Pons (tissue), 1 donor: ENCODE data around the gene TUB.
A peak's percentile ranks its signal among the peaks of the same experiment; 100 is the strongest.

ENCODE experiments used
- DNase-seq: peaks from one replicate; pipeline ENCODE4 v3.0.0-alpha.2; 2016; ENCODE audit warnings: low spot score

TUB gene, protein sequence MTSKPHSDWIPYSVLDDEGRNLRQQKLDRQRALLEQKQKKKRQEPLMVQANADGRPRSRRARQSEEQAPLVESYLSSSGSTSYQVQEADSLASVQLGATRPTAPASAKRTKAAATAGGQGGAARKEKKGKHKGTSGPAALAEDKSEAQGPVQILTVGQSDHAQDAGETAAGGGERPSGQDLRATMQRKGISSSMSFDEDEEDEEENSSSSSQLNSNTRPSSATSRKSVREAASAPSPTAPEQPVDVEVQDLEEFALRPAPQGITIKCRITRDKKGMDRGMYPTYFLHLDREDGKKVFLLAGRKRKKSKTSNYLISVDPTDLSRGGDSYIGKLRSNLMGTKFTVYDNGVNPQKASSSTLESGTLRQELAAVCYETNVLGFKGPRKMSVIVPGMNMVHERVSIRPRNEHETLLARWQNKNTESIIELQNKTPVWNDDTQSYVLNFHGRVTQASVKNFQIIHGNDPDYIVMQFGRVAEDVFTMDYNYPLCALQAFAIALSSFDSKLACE

DNA sequence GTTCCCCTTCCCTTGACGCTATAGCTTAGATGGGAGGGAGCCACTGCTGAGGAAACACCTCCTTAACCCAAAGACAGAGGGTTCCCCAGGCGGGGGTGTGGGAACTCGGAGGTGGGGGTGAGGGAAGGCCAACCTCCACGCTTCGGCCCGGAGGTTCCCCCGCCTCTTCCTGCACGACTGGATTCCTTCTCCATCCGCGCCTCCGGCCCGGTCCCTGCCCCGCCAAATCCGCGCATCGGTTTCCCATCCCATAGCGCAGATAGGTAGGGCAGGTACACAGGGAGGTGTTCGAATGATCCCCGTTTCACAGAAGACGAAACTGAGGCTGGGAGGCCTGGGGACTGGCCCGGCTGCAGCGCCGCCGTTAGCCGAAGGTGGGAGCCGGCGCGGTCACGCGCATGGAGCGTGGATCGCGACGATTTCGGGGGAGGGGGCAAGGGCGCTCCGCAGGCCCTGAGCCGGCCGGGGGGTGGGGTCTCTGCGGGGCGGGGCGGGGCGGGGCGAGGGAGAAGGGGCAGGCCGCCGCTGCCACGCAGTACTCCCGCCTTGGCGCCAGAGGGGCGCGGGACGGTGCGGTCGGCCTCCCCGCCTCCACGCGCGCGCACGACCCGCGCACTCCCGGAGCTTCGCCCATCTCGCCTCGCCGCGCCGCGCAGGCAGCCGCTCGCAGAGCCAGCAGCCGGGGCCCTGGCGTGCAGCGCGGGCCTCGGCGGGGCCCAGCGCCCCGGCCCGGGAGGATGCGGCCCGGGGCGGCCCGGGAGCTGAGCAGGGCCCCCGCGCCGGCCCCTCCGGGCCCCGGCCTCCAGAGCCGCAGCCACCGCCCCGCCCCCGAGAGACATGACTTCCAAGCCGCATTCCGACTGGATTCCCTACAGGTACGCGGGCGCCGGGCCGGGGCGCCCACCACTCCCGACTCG is at the start of gene TUB:
Gene TUB, plus strand, starts transcription at position 538 of the 917 bp plus-strand sequence. Its CDS starts 300 bp downstream, at position 838.
- DNase-seq = no peak

DNA sequence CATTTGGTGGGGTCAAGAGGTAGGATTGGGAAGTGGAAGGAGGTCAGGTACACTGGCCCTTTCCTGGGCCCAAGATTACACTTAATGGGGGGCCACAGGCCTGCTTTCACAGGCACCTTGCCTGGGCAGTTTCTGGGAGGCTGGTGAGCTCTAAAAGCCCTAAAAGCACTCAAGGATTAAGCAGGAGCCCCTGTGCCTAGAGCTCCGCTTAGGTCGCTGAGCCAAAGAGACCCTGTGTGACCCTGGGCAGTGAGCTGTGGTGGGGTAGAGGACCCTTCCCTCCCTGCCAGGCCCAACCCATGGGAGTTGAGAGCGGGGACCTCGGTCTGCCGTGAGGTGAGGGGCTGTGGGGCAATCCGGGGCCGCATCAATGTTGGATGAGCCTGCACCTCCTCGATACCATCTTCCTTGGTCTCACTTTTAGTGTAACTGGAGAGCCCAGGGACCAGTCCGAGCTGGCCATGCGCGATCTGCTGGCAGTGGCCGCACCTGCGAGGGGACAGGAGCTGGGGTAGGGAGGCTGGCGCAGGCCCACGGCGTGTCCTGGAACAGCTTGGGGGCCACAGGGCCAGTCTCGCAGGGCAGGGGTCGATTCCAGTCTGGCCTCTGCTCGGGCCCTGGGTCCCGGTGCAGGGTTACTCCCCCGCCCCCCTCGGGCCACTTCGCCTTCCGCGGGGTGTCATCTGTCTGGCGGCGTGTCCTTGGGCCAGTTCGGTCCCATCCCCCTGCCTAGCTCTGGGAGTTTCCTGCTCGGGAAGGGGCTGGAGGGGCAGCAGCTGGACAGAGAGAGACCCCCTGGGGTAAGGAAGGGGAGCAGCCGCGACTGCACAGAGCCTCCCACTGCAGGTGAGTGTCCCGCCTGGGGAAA is 49.5 kb upstream of the TUB start:
- no peak for DNase-seq

DNA sequence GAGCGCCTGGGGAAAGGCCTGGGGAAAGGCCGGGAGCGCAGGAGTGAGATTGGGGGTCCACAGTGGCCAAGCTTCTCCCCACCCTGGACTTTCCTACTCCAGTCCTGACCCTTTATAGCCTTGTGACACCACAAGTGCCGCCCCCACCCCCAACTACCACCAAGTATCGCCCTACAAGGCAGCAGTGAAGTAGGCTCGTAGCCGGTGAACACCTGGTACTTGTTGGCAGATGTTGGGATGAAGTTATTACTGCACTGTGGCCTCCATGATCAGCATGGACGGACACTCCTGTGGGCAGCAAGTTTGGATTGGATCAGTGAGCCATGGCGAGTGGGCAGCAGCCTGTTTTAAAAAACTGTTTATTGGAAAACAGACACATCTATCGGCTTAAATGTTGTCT is 48.9 kb upstream of the TUB start:
- no peak for DNase-seq

DNA sequence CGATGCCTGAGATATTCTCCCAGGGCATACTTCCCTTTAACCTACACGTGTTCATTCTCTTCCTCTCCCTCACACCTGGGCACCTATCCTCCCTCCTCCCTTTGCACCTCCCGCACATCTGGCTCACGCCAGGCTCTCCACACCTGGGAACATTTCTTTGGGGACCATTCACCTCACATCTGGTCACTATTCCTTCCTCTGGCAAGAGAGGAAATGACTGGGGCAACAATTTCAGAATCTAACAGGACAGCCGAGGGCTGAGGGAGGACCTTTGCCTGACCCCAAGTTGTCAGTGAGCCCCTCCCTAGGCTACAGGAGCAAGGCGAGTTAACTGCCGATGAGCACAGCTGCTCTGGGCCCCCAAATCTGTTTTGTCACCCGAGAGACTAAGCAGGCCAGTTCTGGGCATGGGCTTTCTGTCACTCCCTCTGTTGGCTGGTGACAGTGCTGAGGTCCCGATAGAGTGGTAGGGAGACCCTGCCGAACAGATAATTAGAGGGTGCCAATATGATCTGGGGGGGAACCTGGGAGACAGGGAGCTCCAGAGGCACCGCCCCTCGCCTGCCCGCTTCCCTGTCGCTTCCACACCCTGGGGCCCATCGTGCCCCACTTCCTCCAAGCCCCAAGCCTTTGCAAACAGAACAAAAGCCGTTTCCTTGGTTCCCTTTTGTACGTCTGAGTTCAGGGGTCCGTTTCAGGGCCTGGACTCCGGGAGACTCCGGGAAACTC is 48.3 kb upstream of the TUB start:
- DNase-seq = no peak

DNA sequence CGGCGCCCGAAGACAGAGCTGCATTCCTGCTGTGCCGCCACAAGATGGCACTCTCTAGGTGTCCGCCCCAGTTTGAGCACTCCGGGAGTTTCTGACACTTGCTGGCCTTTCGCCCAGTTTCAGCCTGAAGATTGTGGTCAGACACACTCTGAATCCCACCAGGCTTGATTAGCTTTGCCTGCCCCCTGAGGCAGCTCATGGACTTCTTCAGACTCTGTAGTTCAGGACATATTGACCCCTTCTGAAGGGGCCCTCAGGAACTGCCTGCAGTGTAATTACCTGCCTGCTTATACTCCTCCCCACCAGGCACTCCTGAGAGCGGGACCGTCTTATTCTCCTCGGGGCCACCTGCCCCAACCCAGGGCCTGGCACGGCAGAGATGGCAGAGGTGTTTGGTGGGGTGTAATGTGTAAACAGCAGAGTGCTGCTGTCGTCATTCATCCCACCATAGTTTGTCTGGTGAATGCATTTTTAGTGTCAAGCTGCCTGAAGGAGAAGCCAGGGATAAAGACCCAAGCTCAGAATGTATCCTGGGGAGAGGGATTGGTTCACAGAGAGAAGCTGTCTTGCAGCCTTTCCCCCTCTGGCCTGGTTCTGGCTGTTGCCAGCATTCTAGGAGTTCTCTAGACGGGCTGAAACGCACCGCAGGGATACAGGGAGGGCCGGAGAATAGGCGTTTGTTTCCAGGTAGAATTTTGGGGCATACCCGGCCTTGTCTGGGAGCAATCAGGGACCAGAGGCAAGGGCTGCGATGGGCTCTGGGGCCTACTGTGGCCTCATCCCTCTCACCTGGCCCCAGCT is 47.5 kb upstream of the TUB start:
- peak; percentile 56 for DNase-seq

DNA sequence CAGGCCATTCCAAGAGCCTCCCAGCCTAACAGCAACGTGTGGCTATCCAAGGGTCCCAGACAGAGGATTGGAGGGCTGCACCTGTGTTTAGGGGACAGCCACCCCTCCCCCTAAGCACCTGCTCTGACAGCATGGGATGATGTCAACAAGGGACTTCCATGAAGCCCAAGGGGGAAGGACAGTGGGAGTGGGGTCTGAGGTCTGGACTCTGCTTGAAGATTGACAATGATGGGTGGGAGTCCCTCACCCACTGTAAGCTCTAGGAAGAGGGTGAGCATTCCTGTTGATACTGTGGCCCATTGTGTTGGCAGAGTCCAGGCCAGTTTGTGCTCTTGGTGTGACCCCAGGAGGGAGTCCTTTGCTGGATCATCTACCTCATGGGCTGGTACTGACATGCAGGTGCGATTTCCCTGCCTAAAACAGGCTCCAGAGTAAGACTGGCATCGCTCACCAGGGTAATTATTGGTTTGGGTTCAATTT is 46.9 kb upstream of the TUB start:
- no peak for DNase-seq

DNA sequence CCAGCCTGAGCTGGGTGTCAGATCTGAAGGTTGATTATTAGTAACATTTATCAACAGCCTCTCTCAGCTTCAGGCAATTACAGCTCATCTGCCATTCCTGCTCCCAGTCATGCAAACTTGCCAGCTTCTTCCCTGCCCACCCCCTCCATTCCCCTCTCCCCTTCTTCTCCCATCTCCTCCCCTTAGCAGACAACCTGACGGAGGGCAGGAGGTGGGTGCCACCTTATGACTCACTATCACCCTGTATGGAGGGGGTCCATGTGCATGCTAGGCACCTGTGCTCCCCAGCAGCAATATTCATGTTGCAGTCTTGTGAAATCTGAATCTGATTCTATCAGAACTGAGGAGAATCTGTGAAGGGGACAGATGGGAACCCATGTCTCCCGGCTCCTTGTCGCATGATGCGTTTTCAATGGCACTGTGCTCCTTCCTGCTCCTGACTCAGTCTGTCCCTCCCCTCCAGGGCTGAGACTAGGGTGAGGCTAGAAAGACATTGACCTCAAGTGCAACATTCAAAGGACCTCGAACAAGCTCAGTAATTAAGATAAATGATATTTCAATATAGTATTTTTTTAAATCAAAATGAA is 46.3 kb upstream of the TUB start:
- DNase-seq = no peak

DNA sequence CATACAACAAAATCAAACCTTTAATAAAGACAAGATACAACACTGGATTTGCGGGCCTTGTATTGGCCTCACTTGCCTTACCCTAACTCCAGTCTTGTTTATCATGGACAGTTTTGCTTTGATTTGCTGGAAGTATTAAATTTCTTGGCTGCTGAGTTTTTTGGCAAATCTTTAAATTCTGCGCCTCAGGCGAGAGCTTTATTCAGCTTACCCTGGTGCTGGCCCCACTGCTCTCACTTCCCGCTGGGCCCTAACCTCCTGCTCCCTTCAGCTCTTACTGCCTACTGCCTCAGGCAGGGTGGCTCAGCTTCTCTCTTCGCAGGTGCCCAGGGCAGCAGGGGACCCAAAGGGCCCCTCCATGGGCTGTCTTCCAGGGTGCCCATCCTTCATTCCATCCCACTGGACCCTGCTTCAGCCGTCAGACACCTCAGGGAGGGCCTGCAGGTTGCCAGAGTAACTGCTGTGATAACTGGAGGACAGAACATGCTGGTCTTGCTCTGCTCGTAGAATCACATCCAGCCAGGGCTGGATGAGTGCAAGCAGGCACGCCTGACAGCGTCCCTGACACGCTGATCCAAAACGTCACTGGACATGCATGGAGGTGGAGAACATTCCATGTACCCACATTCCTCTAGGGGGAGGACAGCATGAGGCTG is 45.7 kb upstream of the TUB start:
- no peak for DNase-seq

DNA sequence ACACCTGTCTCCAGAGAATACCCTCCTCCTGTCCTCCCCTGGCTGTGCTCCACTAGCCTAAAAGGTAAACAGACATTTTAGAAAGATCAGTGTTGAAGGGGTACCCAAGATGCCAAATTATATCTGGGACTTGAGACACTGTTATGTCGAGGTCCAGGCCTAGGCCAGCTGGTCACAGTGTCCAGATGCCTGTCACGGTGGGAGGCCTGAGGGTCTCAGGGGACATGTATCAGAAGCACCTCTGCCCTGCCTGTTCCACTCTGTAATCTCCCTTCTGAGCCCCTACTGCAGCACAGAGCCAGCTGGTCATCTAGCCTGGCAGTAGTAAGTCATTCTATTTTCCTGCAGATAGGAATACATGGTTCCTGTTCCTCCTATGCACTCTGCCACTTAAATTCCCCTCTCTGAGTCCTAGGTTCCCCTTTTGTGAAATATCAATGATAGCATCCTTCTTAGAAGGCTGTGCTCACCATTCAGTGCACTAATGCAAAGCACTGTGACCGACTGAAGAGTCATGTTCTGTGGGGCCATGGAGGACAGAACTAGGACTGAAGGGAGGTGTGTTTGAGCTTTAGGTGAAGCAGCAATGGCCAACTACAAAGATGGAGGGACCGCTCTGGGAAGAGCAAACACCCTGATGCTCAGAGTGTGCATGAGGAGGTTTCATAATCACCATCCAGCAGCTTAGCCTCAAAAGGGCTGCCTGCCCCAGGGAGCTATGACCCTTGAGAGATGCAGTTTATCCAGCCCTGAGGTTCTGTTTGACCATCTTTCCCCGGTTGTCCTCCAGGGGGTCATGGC is 44.8 kb upstream of the TUB start:
- DNase-seq = no peak

DNA sequence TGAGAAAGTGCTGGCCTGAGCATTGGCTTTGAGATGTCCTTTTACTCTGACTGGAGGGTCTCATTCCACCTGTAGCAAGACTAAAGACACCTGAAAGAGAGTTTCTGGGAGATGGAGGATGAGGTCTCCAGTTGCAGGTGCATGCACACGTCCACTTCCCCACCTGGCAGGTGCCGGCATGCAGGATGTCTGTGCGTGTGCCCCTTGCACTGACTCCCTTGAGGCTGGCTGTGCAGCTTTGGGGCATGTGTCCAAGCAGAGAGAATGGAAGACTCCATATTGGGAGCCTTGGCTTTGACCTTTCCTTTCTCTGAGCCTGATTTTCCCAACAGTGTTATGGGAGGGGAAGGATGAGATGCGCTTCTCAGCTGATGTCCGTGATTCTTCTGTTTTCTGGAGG is 44.0 kb upstream of the TUB start:
- DNase-seq = no peak

DNA sequence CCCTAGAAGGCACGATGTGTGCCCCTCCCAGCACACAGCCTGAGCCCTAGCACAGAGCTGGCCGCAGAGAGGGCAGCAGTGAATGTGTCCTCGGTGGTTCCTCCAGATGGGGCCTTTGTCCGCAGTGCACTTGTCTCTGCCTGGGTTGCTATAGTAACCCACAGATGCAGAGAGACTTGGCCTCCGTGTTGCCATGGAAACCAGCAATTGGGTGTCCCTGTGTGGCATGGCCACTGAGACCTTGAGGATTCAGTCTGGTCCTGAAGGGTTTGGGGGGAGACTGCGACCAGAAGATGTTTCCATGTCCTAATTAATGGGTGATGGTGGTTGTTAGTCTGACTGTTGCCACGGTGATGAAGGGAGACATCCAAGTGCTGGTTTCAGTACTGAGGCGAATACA is 42.6 kb upstream of the TUB start:
- peak; percentile 10 for DNase-seq

DNA sequence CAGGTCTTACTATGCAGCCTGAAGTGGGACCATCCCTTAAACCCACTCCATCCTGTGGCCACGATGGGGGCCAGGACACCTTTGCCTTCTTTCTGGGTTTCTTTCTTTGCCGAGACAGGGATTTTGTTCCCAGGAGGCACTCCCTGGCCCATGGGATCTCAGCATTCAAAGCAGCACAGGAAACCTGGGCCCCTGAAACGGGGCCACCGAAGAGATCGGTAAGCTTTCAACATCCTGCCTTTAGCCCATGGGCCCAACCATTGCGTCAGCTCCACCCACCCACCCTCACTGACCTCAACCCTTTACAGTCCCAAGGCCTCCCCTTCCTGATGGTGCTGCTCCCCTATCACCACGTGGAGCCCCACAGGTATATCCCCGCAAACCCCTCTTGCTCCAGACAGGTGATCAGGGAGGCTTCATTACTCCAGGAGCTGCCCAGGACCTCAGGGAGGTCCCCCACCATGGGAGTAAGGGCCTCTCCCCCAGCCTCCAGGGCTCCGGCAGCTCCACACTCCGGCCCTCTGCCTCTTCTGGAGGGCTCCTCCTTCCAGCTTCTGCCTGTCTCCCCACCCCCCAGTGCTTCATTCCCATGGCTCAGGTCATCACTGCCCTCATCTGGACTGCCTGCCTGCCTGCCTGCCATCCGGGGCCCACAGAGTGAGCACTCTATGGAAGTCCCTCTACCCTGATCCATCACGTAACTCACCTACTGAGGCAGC is 42.0 kb upstream of the TUB start:
- no peak for DNase-seq

DNA sequence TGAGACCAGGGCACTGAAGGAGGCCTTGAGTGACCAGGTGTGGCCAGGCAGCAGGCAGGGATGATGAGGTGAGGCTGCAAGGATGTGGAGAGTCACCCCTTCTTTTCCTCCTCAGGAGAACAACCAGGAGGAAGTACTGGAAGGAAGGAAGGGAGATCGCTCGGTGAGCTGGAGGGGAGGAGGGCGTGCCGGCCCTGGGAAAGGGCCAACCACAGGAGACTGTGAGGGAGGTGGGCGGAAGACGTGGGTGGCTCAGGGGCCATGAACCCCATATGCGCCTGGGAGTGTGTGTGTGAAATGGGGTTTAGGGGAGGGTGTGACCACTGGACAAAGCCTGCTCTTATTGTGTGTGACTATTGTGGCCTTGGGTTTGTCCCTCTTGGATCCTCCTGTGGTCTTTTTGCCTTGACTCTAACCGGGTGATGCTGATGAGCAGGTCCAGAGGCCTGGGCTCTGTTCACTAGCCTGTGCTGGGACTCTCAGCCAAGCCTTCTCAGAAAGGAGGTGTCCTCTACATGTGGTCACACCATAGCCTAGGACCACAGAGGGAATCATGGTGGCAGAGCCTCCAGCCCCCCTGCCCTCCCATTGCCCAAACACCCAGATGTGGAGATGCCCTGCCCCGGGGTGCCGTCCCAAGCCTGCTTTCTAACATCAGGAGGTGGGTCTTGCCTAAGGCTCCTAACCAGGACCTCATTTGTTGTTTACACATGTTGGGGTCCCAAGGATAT is 41.3 kb upstream of the TUB start:
- DNase-seq = no peak

DNA sequence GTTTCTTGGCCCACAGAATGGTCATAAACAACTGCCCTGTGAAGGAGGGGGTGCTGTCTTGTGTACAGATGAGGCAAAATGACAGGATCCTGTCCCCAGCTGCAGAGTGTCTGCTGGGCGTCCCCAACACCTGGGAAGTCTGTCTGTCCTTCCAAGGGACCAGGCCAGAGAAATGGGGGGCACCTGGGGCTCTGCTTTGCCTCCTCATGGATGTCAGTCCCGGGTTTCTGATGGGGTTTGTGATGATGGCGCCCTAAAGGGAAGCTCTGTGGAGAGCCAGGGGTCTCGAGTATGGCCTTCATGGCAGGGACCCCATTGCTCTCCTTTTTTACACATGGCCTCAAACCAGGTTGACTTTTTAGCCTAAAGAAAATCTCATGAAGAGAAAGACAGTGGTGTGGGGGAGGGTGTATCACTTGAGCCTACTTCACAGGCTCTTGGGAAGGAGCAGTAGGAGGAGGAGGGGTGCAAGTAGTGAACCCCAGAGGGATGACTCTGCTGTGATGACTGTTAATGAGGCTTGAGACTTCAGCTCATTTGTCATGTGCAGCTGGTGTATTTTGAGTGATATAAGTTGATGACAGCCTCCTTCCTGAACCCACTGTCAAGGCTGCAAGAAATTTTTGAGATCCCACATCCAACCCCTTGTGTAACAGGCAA is 40.6 kb upstream of the TUB start:
- no peak for DNase-seq

DNA sequence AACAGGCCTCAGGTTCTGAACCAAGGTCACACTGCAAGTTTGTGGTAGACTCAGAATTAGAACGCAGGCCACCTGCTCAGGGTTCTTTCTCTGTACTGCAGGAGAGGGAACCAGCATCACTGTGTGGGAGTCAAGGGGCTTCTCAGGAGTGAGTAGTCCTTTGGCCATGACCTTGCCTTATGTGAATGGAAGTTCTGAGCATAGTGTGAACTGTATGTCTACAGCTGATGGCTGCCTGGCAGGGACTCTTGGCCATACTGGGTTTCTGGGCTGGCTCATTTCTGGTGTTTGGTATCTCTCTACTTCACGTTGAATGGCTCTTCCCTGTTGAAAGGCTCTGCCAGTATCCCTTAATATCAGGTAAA is 40.1 kb upstream of the TUB start:
- DNase-seq = no peak

DNA sequence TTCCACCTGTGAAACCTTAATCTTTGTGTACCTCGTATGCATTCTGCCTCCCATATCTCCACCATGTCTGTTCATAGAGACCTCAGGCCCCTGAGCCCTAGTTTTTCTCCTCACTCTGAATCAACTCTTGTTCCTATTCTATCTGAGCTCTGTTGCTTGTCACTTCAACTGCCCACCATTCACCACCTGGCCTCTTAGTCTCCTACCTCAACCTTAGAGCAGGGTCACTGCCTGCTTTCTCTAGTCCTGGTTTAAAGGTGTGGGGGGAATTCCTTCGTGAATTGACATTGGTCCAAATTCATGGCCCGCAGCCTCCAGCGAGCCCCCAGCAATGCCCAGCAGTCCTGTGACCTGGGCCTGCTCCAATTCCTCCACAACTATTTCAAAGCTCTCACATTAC is 39.4 kb upstream of the TUB start:
- DNase-seq = no peak

DNA sequence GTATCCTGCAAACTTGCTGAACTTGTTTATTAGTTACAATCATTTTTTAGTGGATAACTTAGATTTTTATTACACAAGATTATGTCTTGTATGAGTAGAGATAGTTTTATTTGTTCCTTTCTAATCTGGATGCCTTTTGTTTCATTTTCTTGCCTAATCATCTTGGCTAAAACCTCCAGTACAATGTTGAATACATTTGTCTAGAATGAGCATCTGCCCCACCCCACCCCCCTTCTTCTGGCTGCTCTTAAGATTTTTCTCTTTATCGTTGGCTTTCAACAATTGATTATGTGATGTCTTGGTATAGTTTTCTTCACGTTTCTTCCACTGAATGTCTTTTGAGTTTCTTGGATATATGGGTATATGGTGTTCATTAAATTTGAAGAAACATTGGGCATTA is 37.3 kb upstream of the TUB start:
- DNase-seq = no peak
